Tibial nerve (tissue), 4 donors: Measurements from ENCODE around the gene CNST.

Source experiments
- EP300 ChIP-seq, 2 donors: sonication (generic); formaldehyde crosslinking; IDR thresholded peaks; one replicate each; pipeline ENCODE4 v1.6.1; 2017; ENCODE audit warnings: antibody characterized with exemption in 2 of 2, mild to moderate bottlenecking in 1 of 2
- POLR2A ChIP-seq, 2 donors: fragments of 450-650 bp; IDR thresholded peaks; one replicate each; pipeline ENCODE4 v1.6.1; 2017; ENCODE audit warnings: antibody characterized with exemption in 2 of 2, mild to moderate bottlenecking in 2 of 2, moderate library complexity in 2 of 2
- TF ChIP-seq, protein P1 (sequence below), 5 experiments: fragments of 200-600 bp in 3 of 5; fragments of 450-650 bp in 2 of 5; sonication (generic) in 3 of 5; IDR thresholded peaks; one replicate each; pipeline ENCODE4 v1.5.1; 2016 to 2019; ENCODE audit warnings: antibody characterized with exemption in 5 of 5, mild to moderate bottlenecking in 3 of 5, moderate library complexity in 2 of 5

GRCh38 chr1:246602194-246602593 is 35.9 kb downstream of the CNST start:
- TF ChIP-seq POLR2A (IDR thresholded peaks at IDR 0.05), result no peak
- TF ChIP-seq, protein P1, sequence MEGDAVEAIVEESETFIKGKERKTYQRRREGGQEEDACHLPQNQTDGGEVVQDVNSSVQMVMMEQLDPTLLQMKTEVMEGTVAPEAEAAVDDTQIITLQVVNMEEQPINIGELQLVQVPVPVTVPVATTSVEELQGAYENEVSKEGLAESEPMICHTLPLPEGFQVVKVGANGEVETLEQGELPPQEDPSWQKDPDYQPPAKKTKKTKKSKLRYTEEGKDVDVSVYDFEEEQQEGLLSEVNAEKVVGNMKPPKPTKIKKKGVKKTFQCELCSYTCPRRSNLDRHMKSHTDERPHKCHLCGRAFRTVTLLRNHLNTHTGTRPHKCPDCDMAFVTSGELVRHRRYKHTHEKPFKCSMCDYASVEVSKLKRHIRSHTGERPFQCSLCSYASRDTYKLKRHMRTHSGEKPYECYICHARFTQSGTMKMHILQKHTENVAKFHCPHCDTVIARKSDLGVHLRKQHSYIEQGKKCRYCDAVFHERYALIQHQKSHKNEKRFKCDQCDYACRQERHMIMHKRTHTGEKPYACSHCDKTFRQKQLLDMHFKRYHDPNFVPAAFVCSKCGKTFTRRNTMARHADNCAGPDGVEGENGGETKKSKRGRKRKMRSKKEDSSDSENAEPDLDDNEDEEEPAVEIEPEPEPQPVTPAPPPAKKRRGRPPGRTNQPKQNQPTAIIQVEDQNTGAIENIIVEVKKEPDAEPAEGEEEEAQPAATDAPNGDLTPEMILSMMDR (IDR thresholded peaks at IDR 0.05), result no peak
- TF ChIP-seq EP300 (IDR thresholded peaks at IDR 0.05), result no peak
